Testis (tissue), 2 donors: Measurements from ENCODE around the gene PLCD4.

Experiments used
- POLR2A ChIP-seq: fragments of 450-650 bp; IDR thresholded peaks from one replicate; pipeline ENCODE4 v1.6.1; 2017; ENCODE audit warnings: antibody characterized with exemption, mild to moderate bottlenecking, moderate library complexity
- TF ChIP-seq, protein P1 (sequence below), 3 experiments: fragments of 450-650 bp in 2 of 3; fragments of 200-600 bp in 1 of 3; sonication (generic) in 1 of 3; IDR thresholded peaks; one replicate each; pipeline ENCODE4 v1.5.1; 2016 to 2019; ENCODE audit warnings: antibody characterized with exemption in 3 of 3, mild to moderate bottlenecking in 2 of 3, moderate library complexity in 1 of 3

GRCh38 chr2:218664653-218665052, 57.0 kb downstream of the PLCD4 start:
- no peak for TF ChIP-seq POLR2A
- TF ChIP-seq, protein P1, sequence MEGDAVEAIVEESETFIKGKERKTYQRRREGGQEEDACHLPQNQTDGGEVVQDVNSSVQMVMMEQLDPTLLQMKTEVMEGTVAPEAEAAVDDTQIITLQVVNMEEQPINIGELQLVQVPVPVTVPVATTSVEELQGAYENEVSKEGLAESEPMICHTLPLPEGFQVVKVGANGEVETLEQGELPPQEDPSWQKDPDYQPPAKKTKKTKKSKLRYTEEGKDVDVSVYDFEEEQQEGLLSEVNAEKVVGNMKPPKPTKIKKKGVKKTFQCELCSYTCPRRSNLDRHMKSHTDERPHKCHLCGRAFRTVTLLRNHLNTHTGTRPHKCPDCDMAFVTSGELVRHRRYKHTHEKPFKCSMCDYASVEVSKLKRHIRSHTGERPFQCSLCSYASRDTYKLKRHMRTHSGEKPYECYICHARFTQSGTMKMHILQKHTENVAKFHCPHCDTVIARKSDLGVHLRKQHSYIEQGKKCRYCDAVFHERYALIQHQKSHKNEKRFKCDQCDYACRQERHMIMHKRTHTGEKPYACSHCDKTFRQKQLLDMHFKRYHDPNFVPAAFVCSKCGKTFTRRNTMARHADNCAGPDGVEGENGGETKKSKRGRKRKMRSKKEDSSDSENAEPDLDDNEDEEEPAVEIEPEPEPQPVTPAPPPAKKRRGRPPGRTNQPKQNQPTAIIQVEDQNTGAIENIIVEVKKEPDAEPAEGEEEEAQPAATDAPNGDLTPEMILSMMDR (IDR thresholded peaks at IDR 0.05), result no peak
